BJ (cell line): Measurements from ENCODE around the gene EIF4G3. TPM values are rescaled to one million over a fixed set of nuclear protein-coding genes. Genes with fewer than 3 reads are reported as not detected.

Source experiments
- CTCF ChIA-PET: fragments of 350-600 bp; formaldehyde crosslinking; extraction: SDS; loops from one replicate; lab custom pipeline; 2021; ENCODE audit warnings: antibody characterized with exemption, inconsistent platforms; lab: Yijun Ruan, JAX
- POLR2A ChIA-PET: fragments of 300-600 bp; sonication (Branson Sonifier 250); formaldehyde crosslinking; extraction: SDS; loops from one replicate; lab custom pipeline; 2021; ENCODE audit warnings: antibody characterized with exemption; lab: Charles Lee
- DNase-seq: peaks from one replicate; pipeline ENCODE4 v3.0.0-alpha.2; 2011; ENCODE audit warnings: low read depth
- H3K27me3 ChIP-seq: 2 replicates; pipeline ENCODE4 v1.6.0; 2011; ENCODE audit warnings: low read length; ENCODE audit not compliant: control insufficient read depth, insufficient read depth
- H3K36me3 ChIP-seq: 2 replicates; pipeline ENCODE4 v1.5.1; 2011; ENCODE audit warnings: low read length; ENCODE audit not compliant: control insufficient read depth, insufficient read depth
- H3K4me3 ChIP-seq: 2 replicates; pipeline ENCODE4 v1.5.1; 2011; ENCODE audit warnings: low read depth, mild to moderate bottlenecking, control low read depth, low read length
- CTCF ChIP-seq: IDR thresholded peaks from 2 replicates; pipeline ENCODE4 v1.5.1; 2011; ENCODE audit warnings: low read depth, mild to moderate bottlenecking, control low read depth, inconsistent platforms, low read length, moderate library complexity; ENCODE audit not compliant: insufficient read depth
- polyA plus RNA-seq: library from polyadenylated mRNA; depleted of rRNA; stranded (reverse); fragments of >200 nt; gene quantifications from 2 replicates; pipeline ENCODE4 v1.2.3, GENCODE V29; 2011

EIF4G3 gene
- polyA plus RNA-seq, 1 experiment: 62.0 TPM

GRCh38 chr1:20980051-20980450 is 196.6 kb downstream of the EIF4G3 start:
- POLR2A ChIA-PET: no interaction called here
- no peak for TF ChIP-seq CTCF
- Histone ChIP-seq H3K27me3 (no peaks in the 10 kb centered on the region), H3K4me3 (no peak overlapping the region), H3K36me3 (peaks cover 2% of the 10 kb centered on the region; the same call in 1 of the 2 replicates)
- CTCF ChIA-PET: interaction anchor here (0.9 to 3.8 kb wide), 2 partner anchors 19 to 215 kb away, joined by 3 to 22 read pairs; no protein-coding TSS in a partner anchor
- no peak for DNase-seq

- CTCF ChIA-PET: no interaction called here
- no peak for DNase-seq
- no peak for TF ChIP-seq CTCF
- H3K4me3 ChIP-seq: no peak overlapping the region
- H3K36me3 ChIP-seq: peaks cover 2% of the 10 kb centered on the region; the same call in 1 of the 2 replicates
- no peaks in the 10 kb centered on the region for H3K27me3 ChIP-seq
- POLR2A ChIA-PET: interaction anchor here (0.5 kb wide), 1 partner anchor 192 kb away, joined by 5 read pairs; no protein-coding TSS in a partner anchor
Measured at GRCh38 chr1:20978413-20978812, 198.3 kb downstream of the EIF4G3 start.

- H3K4me3 ChIP-seq: no peak overlapping the region
- POLR2A ChIA-PET: no interaction called here
- CTCF ChIA-PET: interaction anchor here (1.0 kb wide), 1 partner anchor 219 kb away, joined by 3 read pairs; no protein-coding TSS in a partner anchor
- H3K36me3 ChIP-seq: peaks cover 2% of the 10 kb centered on the region
- no peak for TF ChIP-seq CTCF
- no peak for DNase-seq
- H3K27me3 ChIP-seq: no peaks in the 10 kb centered on the region
Measured at GRCh38 chr1:20975668-20976067, 201.0 kb downstream of the EIF4G3 start.

- POLR2A ChIA-PET: no interaction called here
- no peaks in the 10 kb centered on the region for H3K27me3 ChIP-seq
- no peak overlapping the region for H3K4me3 ChIP-seq
- no peak for TF ChIP-seq CTCF
- H3K36me3 ChIP-seq: peaks cover under 1% of the 10 kb centered on the region
- CTCF ChIA-PET: no interaction called here
- no peak for DNase-seq
Measured at GRCh38 chr1:20974951-20975350, 201.7 kb downstream of the EIF4G3 start.

- Histone ChIP-seq H3K36me3 (no peaks in the 10 kb centered on the region; the same call in 1 of the 2 replicates), H3K4me3 (no peak overlapping the region), H3K27me3 (no peaks in the 10 kb centered on the region)
- no peak for TF ChIP-seq CTCF
- ChIA-PET POLR2A (no interaction called here), CTCF (interaction anchor here (1.0 kb wide), 1 partner anchor 10 kb away, joined by 3 read pairs; no protein-coding TSS in a partner anchor)
- DNase-seq: peak; percentile 59
Measured at GRCh38 chr1:20974069-20974468, 202.6 kb downstream of the EIF4G3 start.
